ENCODE data around the gene CALHM4. TPM values are rescaled to one million over a fixed set of nuclear protein-coding genes. Genes with fewer than 3 reads are reported as not detected.
"Not testable (repeated sequence)": the region's sequence is repeated elsewhere in the genome, so short reads cannot be mapped to it uniquely, and the experiment has no call there.

The CALHM4 gene
- total RNA-seq, 1 donor from 2014 or later = not detected

DNA sequence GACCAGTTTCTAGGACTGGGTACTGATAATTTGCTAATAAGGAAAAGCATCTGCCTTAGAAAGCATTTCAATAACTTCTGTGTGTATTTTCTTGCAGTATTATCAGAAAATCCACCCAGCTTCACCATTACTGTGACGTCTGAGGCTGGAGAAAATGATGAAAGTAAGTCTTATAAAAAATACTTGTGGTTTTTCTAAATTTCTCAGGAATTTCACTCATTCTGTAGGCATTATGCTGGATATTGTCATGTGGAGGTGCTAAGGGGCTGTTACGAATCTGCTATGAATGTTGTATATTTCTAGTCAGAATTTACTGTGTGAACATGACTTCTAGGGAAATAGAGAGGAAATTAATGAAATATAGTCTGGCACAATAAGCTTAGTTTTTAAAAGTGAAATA lies 26.6 kb downstream of the CALHM4 start:
- TF ChIP-seq CTCF (IDR thresholded peaks at IDR 0.05; ENCODE audit: insufficient read depth, low read length, poor library complexity, severe bottlenecking) = no peak
- H3K27me3 ChIP-seq (ENCODE audit: control insufficient read depth, insufficient read depth, low read length) = no peaks in the 10 kb centered on the region
- no peaks in the 10 kb centered on the region for H3K36me3 ChIP-seq (ENCODE audit: control insufficient read depth, insufficient read depth, low read length)
- no peak for DNase-seq (ENCODE audit: low read depth)
- H3K4me3 ChIP-seq (ENCODE audit: low read depth, low read length) = no peak overlapping the region

DNA sequence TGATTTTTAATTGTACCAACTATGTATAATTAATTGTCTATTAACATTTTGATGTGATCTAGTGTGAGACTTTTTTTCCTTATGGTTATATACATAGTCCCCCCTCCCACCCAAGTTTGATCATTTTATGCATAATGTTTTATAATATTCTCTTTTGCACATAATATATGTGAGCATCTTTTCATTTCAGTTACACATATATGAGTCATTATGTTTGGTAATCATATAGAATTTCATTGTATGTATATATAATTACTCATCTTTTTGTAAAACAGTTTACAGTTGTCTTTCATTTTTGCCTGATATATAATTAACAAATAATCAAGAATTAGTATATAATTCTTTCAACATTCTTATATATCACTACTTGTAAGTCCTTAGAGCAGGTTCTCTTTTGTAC lies 32.7 kb downstream of the CALHM4 start:
- TF ChIP-seq CTCF (IDR thresholded peaks at IDR 0.05; ENCODE audit: insufficient read depth, low read length, poor library complexity, severe bottlenecking) = no peak
- no peak overlapping the region for H3K4me3 ChIP-seq (ENCODE audit: low read depth, low read length)
- H3K36me3 ChIP-seq (ENCODE audit: control insufficient read depth, insufficient read depth, low read length) = no peaks in the 10 kb centered on the region
- no peaks in the 10 kb centered on the region for H3K27me3 ChIP-seq (ENCODE audit: control insufficient read depth, insufficient read depth, low read length)
- no peak for DNase-seq (ENCODE audit: low read depth)

DNA sequence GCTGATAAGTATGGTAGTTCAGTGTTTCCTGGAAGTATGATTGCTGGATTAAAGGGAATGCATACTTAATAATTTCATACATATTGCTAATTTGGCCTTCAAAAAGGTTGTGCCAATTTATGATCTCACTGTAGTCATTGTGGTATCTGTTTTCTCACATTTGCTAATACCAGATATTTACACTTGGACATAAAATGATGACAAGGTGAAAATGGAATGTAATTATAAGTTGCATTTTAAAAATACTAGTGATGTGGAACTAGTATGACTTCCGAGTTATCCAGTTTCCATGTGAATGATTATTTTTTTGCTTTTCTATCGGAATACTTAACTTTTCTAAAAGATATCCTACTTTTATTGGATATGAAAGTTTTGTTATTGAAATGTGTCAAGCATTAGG lies 33.2 kb downstream of the CALHM4 start:
- H3K27me3 ChIP-seq (ENCODE audit: control insufficient read depth, insufficient read depth, low read length) = no peaks in the 10 kb centered on the region
- no peak overlapping the region for H3K4me3 ChIP-seq (ENCODE audit: low read depth, low read length)
- no peak for DNase-seq (ENCODE audit: low read depth)
- no peaks in the 10 kb centered on the region for H3K36me3 ChIP-seq (ENCODE audit: control insufficient read depth, insufficient read depth, low read length)
- TF ChIP-seq CTCF (IDR thresholded peaks at IDR 0.05; ENCODE audit: insufficient read depth, low read length, poor library complexity, severe bottlenecking) = no peak

GRCh38 chr6:116595247-116595646 lies 41.7 kb downstream of the CALHM4 start:
- no peaks in the 10 kb centered on the region for H3K27me3 ChIP-seq (ENCODE audit: control insufficient read depth, insufficient read depth, low read length)
- H3K36me3 ChIP-seq (ENCODE audit: control insufficient read depth, insufficient read depth, low read length) = no peaks in the 10 kb centered on the region
- no peak for TF ChIP-seq CTCF (IDR thresholded peaks at IDR 0.05; ENCODE audit: insufficient read depth, low read length, poor library complexity, severe bottlenecking)
- DNase-seq (ENCODE audit: low read depth) = no peak
- H3K4me3 ChIP-seq (ENCODE audit: low read depth, low read length) = no peak overlapping the region

- TF ChIP-seq CTCF (IDR thresholded peaks at IDR 0.05; ENCODE audit: insufficient read depth, low read length, poor library complexity, severe bottlenecking) = no peak
- H3K36me3 ChIP-seq (ENCODE audit: control insufficient read depth, insufficient read depth, low read length) = no peaks in the 10 kb centered on the region
- no peak for DNase-seq (ENCODE audit: low read depth)
Observed at GRCh38 chr6:116596815-116597214, 43.3 kb downstream of the CALHM4 start.

GRCh38 chr6:116603916-116604315 lies 50.4 kb downstream of the CALHM4 start:
- H3K4me3 ChIP-seq (ENCODE audit: low read depth, low read length); H3K27me3 ChIP-seq (ENCODE audit: control insufficient read depth, insufficient read depth, low read length); H3K36me3 ChIP-seq (ENCODE audit: control insufficient read depth, insufficient read depth, low read length); DNase-seq (ENCODE audit: low read depth): not testable (repeated sequence)

More at GRCh38 chr6:116596815-116597214, 43.3 kb downstream of the CALHM4 start:
- Histone ChIP-seq H3K4me3 (ENCODE audit: low read depth, low read length) (no peak overlapping the region), H3K27me3 (ENCODE audit: control insufficient read depth, insufficient read depth, low read length) (no peaks in the 10 kb centered on the region)

GRCh38 chr6:116604868-116605267 lies 51.3 kb downstream of the CALHM4 start:
- not testable (repeated sequence) for DNase-seq (ENCODE audit: low read depth); H3K36me3 ChIP-seq (ENCODE audit: control insufficient read depth, insufficient read depth, low read length); H3K27me3 ChIP-seq (ENCODE audit: control insufficient read depth, insufficient read depth, low read length); H3K4me3 ChIP-seq (ENCODE audit: low read depth, low read length)
